WERI-Rb-1 (cell line): ENCODE results near the gene NR2E3.

ENCODE experiments used
- DNase-seq: peaks from one replicate; pipeline ENCODE4 v3.0.0-alpha.2; 2020
- H3K27ac ChIP-seq: fragments of 250-450 bp; sonication (Bioruptor Pico); 2 replicates; pipeline ENCODE4 v1.5.1; 2020; ENCODE audit warnings: mild to moderate bottlenecking, moderate library complexity
- H3K27me3 ChIP-seq: fragments of 250-450 bp; sonication (Bioruptor Pico); 2 replicates; pipeline ENCODE4 v1.5.1; 2021; ENCODE audit warnings: mild to moderate bottlenecking, low read depth, moderate library complexity; ENCODE audit not compliant: insufficient read depth, severe bottlenecking
- H3K36me3 ChIP-seq: fragments of 250-450 bp; sonication (Bioruptor Pico); 2 replicates; pipeline ENCODE4 v1.5.1; 2020; ENCODE audit warnings: mild to moderate bottlenecking, moderate library complexity
- H3K4me3 ChIP-seq: 2 replicates; pipeline ENCODE4 v1.5.1; 2011; ENCODE audit warnings: low read depth, mild to moderate bottlenecking, control low read depth, low read length
- H3K9me3 ChIP-seq: fragments of 250-450 bp; sonication (Bioruptor Pico); 2 replicates; pipeline ENCODE4 v1.5.1; 2021; ENCODE audit warnings: mild to moderate bottlenecking, moderate library complexity; ENCODE audit not compliant: severe bottlenecking
- CTCF ChIP-seq: IDR thresholded peaks from 2 replicates; pipeline ENCODE4 v1.5.1; 2011; ENCODE audit warnings: low read depth, mild to moderate bottlenecking, control low read depth, inconsistent platforms, low read length

The NR2E3 gene

GRCh38 chr15:71792521-71792920, 17.8 kb upstream of the NR2E3 start:
- no peak for TF ChIP-seq CTCF
- DNase-seq = no peak

GRCh38 chr15:71798641-71799040, 11.7 kb upstream of the NR2E3 start:
- no peak for TF ChIP-seq CTCF
- no peak overlapping the region for H3K27ac ChIP-seq
- H3K4me3 ChIP-seq = no peak overlapping the region
- no peak for DNase-seq
- H3K9me3 ChIP-seq = no peaks in the 10 kb centered on the region
- no peaks in the 10 kb centered on the region for H3K27me3 ChIP-seq
- H3K36me3 ChIP-seq = no peaks in the 10 kb centered on the region

More at GRCh38 chr15:71792521-71792920, 17.8 kb upstream of the NR2E3 start:
- H3K27ac ChIP-seq = no peak overlapping the region
- no peaks in the 10 kb centered on the region for H3K36me3 ChIP-seq
- H3K27me3 ChIP-seq = no peaks in the 10 kb centered on the region
- H3K9me3 ChIP-seq = no peaks in the 10 kb centered on the region
- H3K4me3 ChIP-seq = no peak overlapping the region

- no peak for DNase-seq
- Histone ChIP-seq H3K36me3 (no peaks in the 10 kb centered on the region), H3K4me3 (no peak overlapping the region), H3K27me3 (no peaks in the 10 kb centered on the region), H3K27ac (no peak overlapping the region), H3K9me3 (no peaks in the 10 kb centered on the region)
- TF ChIP-seq CTCF = no peak
Measured at GRCh38 chr15:71800190-71800589, 10.2 kb upstream of the NR2E3 start.

- no peaks in the 10 kb centered on the region for H3K9me3 ChIP-seq
- no peak overlapping the region for H3K4me3 ChIP-seq
- DNase-seq = peak; percentile 32
- no peaks in the 10 kb centered on the region for H3K27me3 ChIP-seq
- H3K27ac ChIP-seq = no peak overlapping the region
- no peaks in the 10 kb centered on the region for H3K36me3 ChIP-seq
- TF ChIP-seq CTCF = peak; percentile 68
Measured at GRCh38 chr15:71800835-71801745, 9.3 kb upstream of the NR2E3 start.

- DNase-seq = no peak
- H3K9me3 ChIP-seq = no peaks in the 10 kb centered on the region
- no peaks in the 10 kb centered on the region for H3K27me3 ChIP-seq
- TF ChIP-seq CTCF = no peak
- no peak overlapping the region for H3K27ac ChIP-seq
- no peak overlapping the region for H3K4me3 ChIP-seq
- H3K36me3 ChIP-seq = no peaks in the 10 kb centered on the region
Measured at GRCh38 chr15:71801935-71802655, 8.3 kb upstream of the NR2E3 start.
